WTC11 (cell line): ENCODE data around the gene UCN.

Experiments used
- CREB1 ChIP-seq: sonication (generic); formaldehyde crosslinking; IDR thresholded peaks from 2 replicates; pipeline ENCODE4 v1.8.0; 2023; ENCODE audit warnings: mild to moderate bottlenecking, missing genetic modification reagents
- ELF4 ChIP-seq: sonication (generic); formaldehyde crosslinking; IDR thresholded peaks from 2 replicates; pipeline ENCODE4 v1.8.1; 2022; ENCODE audit warnings: low read depth, mild to moderate bottlenecking, moderate library complexity, missing genetic modification reagents
- NR1H2 ChIP-seq: sonication (generic); formaldehyde crosslinking; IDR thresholded peaks from 2 replicates; pipeline ENCODE4 v1.9.0; 2021; ENCODE audit warnings: mild to moderate bottlenecking, moderate library complexity, missing genetic modification reagents
- NR3C1 ChIP-seq: sonication (generic); formaldehyde crosslinking; conservative IDR thresholded peaks from 2 replicates; pipeline ENCODE4 v1.8.1; 2023; ENCODE audit warnings: low read depth, mild to moderate bottlenecking, missing genetic modification reagents
- SP1 ChIP-seq: sonication (generic); formaldehyde crosslinking; conservative IDR thresholded peaks from 2 replicates; pipeline ENCODE4 v1.8.1; 2022; ENCODE audit warnings: missing genetic modification reagents
- TEAD1 ChIP-seq: sonication (generic); formaldehyde crosslinking; IDR thresholded peaks from 2 replicates; pipeline ENCODE4 v1.8.0; 2022; ENCODE audit warnings: mild to moderate bottlenecking, missing genetic modification reagents
- TF ChIP-seq, protein P1 (sequence below): fragments of 200-600 bp; IDR thresholded peaks from 2 replicates; pipeline ENCODE4 v1.8.0; 2022; ENCODE audit warnings: antibody characterized with exemption
- TF ChIP-seq, protein P2 (sequence below): fragments of 250-450 bp; sonication (Bioruptor Pico); IDR thresholded peaks from 2 replicates; pipeline ENCODE4 v2.1.2; 2022; ENCODE audit warnings: mild to moderate bottlenecking, moderate library complexity
- TF ChIP-seq, protein P3 (sequence below): fragments of 250-450 bp; sonication (Bioruptor Pico); conservative IDR thresholded peaks from 2 replicates; pipeline ENCODE4 v1.9.0; 2021; ENCODE audit warnings: mild to moderate bottlenecking

DNA sequence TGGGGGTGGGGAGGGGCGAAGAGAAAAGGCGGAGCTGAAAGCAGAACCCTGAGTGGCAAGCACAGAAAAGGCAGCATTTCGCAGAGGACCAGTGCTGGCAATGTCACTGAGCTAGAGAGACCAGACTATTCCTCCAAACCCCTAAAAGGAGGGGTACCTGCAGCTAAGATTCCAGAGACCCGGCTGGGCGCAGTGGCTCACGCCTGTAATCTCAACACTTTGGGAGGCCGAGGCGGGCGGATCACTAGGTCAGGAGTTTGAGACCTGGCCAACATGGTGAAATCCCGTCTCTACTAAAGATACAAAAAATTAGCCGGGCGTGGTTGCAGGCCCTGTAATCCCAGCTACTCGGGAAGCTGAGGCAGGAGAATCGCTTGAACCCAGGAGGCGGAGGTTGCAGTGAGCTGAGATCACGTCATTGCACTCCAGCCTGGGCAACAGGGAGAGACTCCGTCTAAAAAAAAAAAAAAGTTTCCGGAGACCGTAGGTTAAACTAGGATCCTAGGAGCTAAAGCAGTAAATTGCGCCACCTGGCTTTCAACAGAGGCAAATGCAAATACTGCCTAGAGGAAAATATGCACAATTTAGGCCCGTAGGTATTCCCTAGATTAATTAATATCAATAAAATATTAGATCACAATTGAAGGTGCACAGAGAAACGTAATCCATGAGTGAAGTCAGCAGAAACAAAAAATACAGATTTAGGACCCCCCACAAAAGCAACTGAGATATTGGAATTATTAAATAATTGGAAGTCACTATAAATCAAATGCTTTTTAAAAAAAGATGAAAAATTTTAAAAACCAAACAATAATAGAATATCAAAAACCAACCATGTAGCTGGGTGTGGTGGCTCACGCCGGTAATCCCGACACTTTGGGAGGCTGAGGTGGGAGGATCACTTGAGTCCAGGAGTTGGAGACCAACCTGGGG lies 4.9 kb downstream of the UCN start:
- TF ChIP-seq, protein P1, sequence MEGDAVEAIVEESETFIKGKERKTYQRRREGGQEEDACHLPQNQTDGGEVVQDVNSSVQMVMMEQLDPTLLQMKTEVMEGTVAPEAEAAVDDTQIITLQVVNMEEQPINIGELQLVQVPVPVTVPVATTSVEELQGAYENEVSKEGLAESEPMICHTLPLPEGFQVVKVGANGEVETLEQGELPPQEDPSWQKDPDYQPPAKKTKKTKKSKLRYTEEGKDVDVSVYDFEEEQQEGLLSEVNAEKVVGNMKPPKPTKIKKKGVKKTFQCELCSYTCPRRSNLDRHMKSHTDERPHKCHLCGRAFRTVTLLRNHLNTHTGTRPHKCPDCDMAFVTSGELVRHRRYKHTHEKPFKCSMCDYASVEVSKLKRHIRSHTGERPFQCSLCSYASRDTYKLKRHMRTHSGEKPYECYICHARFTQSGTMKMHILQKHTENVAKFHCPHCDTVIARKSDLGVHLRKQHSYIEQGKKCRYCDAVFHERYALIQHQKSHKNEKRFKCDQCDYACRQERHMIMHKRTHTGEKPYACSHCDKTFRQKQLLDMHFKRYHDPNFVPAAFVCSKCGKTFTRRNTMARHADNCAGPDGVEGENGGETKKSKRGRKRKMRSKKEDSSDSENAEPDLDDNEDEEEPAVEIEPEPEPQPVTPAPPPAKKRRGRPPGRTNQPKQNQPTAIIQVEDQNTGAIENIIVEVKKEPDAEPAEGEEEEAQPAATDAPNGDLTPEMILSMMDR: peak; percentile 92
- TF ChIP-seq, protein P2, sequence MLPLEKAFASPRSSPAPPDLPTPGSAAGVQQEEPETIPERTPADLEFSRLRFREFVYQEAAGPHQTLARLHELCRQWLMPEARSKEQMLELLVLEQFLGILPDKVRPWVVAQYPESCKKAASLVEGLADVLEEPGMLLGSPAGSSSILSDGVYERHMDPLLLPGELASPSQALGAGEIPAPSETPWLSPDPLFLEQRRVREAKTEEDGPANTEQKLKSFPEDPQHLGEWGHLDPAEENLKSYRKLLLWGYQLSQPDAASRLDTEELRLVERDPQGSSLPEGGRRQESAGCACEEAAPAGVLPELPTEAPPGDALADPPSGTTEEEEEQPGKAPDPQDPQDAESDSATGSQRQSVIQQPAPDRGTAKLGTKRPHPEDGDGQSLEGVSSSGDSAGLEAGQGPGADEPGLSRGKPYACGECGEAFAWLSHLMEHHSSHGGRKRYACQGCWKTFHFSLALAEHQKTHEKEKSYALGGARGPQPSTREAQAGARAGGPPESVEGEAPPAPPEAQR (CRISPR knock-in tag): no peak
- TF ChIP-seq NR3C1: no peak
- TF ChIP-seq, protein P3, sequence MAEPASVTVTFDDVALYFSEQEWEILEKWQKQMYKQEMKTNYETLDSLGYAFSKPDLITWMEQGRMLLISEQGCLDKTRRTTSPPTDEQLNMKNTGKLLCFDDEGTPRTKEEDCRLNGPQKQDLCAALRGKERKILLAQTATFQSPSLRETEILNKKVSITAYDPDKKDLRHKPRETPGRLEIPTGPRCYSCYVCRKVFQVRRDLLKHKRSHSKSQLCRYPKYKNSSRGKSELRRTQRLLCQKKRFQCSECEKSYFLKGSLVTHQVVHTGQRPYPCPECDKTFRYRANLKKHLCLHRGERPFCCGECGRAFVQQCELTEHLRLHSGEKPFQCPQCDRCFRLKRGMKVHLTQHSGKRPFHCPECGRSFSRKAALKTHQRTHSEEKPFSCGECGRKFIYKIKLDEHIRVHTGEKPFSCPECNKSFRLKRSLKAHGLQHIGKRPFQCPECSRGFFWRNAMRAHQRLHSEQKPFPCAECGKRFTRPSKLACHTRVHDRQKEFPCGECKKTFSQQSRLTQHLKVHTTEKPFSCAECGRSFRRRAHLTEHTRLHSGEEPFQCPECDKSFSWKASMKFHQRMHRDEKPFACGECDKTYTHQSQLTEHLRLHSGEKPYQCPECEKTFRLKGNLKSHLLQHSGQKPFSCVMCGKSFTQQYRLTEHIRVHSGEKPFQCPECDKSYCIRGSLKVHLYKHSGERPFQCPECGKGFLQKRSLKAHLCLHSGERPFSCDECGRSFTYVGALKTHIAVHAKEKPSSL (CRISPR knock-in tag): no peak
- no peak for TF ChIP-seq TEAD1 (CRISPR knock-in tag)
- no peak for TF ChIP-seq ELF4 (CRISPR knock-in tag)
- no peak for TF ChIP-seq NR1H2 (CRISPR knock-in tag)
- TF ChIP-seq CREB1 (CRISPR knock-in tag): no peak
- TF ChIP-seq SP1 (CRISPR knock-in tag): no peak
